Endodermal cell (in vitro differentiated cells): ENCODE data around the gene NHP2. TPM values are rescaled to one million over a fixed set of nuclear protein-coding genes. Genes with fewer than 3 reads are reported as not detected.

Source experiments
- DNase-seq: peaks from one replicate; pipeline ENCODE4 v3.0.0-alpha.2; 2017
- H3K27ac ChIP-seq: 2 replicates; pipeline ENCODE4 v1.5.1; 2013; ENCODE audit warnings: mild to moderate bottlenecking, low read depth, low read length, moderate library complexity
- H3K27me3 ChIP-seq: 2 replicates; pipeline ENCODE4 v1.6.1; 2013; ENCODE audit warnings: mild to moderate bottlenecking, low read length, moderate library complexity; ENCODE audit not compliant: insufficient read depth, control insufficient read depth, poor library complexity, severe bottlenecking
- H3K36me3 ChIP-seq: 2 replicates; pipeline ENCODE4 v1.7.0; 2013; ENCODE audit warnings: mild to moderate bottlenecking, low read length, moderate library complexity; ENCODE audit not compliant: control insufficient read depth, insufficient read depth
- H3K4me1 ChIP-seq: one replicate; pipeline ENCODE4 v1.7.0; 2013; ENCODE audit warnings: low read length; ENCODE audit not compliant: control insufficient read depth, insufficient read depth
- H3K4me3 ChIP-seq: 2 replicates; pipeline ENCODE4 v1.5.1; 2013; ENCODE audit warnings: mild to moderate bottlenecking, low read length, moderate library complexity
- H3K9ac ChIP-seq: 2 replicates; pipeline ENCODE4 v1.6.1; 2013; ENCODE audit warnings: mild to moderate bottlenecking, low read length, moderate library complexity; ENCODE audit not compliant: poor library complexity, severe bottlenecking; ENCODE audit errors: extremely low read depth
- H3K9me3 ChIP-seq: 2 replicates; pipeline ENCODE4 v1.6.1; 2013; ENCODE audit warnings: mild to moderate bottlenecking, low read length, moderate library complexity; ENCODE audit not compliant: control insufficient read depth
- H3K27ac Mint-ChIP-seq: 2 replicates; pipeline ENCODE4 v1.8.0; 2020; ENCODE audit warnings: mixed read lengths
- H3K27me3 Mint-ChIP-seq: 2 replicates; pipeline ENCODE4 v1.8.0; 2021; ENCODE audit warnings: mild to moderate bottlenecking, mixed read lengths; ENCODE audit not compliant: insufficient read depth
- H3K36me3 Mint-ChIP-seq: 2 replicates; pipeline ENCODE4 v1.8.0; 2020; ENCODE audit warnings: low read depth, mixed read lengths
- H3K4me1 Mint-ChIP-seq: 2 replicates; pipeline ENCODE4 v1.8.0; 2020; ENCODE audit warnings: mixed read lengths
- H3K4me3 Mint-ChIP-seq: 2 replicates; pipeline ENCODE4 v1.8.0; 2020; ENCODE audit warnings: mild to moderate bottlenecking, moderate library complexity, mixed read lengths
- H3K9me3 Mint-ChIP-seq: 2 replicates; pipeline ENCODE4 v1.8.0; 2020; ENCODE audit warnings: mild to moderate bottlenecking, mixed read lengths
- CTCF ChIP-seq: fragments of 200-600 bp; sonication (generic); conservative IDR thresholded peaks from 2 replicates; pipeline ENCODE4 v1.5.0; 2021; ENCODE audit warnings: antibody characterized with exemption, mild to moderate bottlenecking
- WGBS, 2 experiments: methylation state at CpG; one replicate each; pipeline versions ENCODE4 v1.1.5 to v1.1.7; 2013; ENCODE audit warnings: missing lambda C conversion rate in 2 of 2, mixed read lengths in 1 of 2; ENCODE audit not compliant: insufficient coverage in 1 of 2, insufficient read length in 1 of 2; 5-methylcytosine and 5-hydroxymethylcytosine counted together
- total RNA-seq, 2 donors: library from RNA; stranded (reverse); fragmentation: NEBNext Ultra II Directional in 1 of 2; extraction: Animal tissue kit (Norgen Biotek cat#: 25700) in 1 of 2; gene quantifications; 2 replicates in 1 of 2; 3 replicates in 1 of 2; pipeline ENCODE4 v1.2.1, GENCODE V29; 2021

The NHP2 gene
- total RNA-seq, 2 donors from 2014 or later = 174 to 176 TPM

GRCh38 chr5:178108966-178109365 lies 44.7 kb downstream of the NHP2 start:
- Histone ChIP-seq H3K4me1 (no peaks in the 10 kb centered on the region), H3K36me3 (no peaks in the 10 kb centered on the region), H3K4me3 (no peak overlapping the region), H3K9me3 (no peaks in the 10 kb centered on the region), H3K27me3 (no peaks in the 10 kb centered on the region), H3K9ac (no peak overlapping the region), H3K27ac (no peak overlapping the region)
- no peaks in the 10 kb centered on the region for H3K36me3 Mint-ChIP-seq
- H3K9me3 Mint-ChIP-seq = peaks cover 4% of the 10 kb centered on the region
- DNase-seq = no peak
- no peaks in the 10 kb centered on the region for H3K4me1 Mint-ChIP-seq
- H3K27me3 Mint-ChIP-seq = peaks cover 18% of the 10 kb centered on the region
- no peak for TF ChIP-seq CTCF
- no peak overlapping the region for H3K27ac Mint-ChIP-seq
- no peak overlapping the region for H3K4me3 Mint-ChIP-seq

- Histone ChIP-seq H3K27ac (no peak overlapping the region), H3K4me3 (no peak overlapping the region), H3K9ac (no peak overlapping the region), H3K9me3 (no peaks in the 10 kb centered on the region), H3K27me3 (no peaks in the 10 kb centered on the region), H3K4me1 (no peaks in the 10 kb centered on the region), H3K36me3 (no peaks in the 10 kb centered on the region)
- no peaks in the 10 kb centered on the region for H3K4me1 Mint-ChIP-seq
- H3K4me3 Mint-ChIP-seq = no peak overlapping the region
- no peaks in the 10 kb centered on the region for H3K36me3 Mint-ChIP-seq
- DNase-seq = no peak
- 79 to 85% methylated on average over 6 to 7 of the region's 7 CpGs for WGBS, 2 experiments
- H3K9me3 Mint-ChIP-seq = peaks cover 4% of the 10 kb centered on the region
- no peak for TF ChIP-seq CTCF
- peaks cover 18% of the 10 kb centered on the region for H3K27me3 Mint-ChIP-seq
- H3K27ac Mint-ChIP-seq = no peak overlapping the region
Measured at GRCh38 chr5:178108446-178108845, 45.2 kb downstream of the NHP2 start.

- no peak overlapping the region for H3K4me3 Mint-ChIP-seq
- Histone ChIP-seq H3K4me3 (no peak overlapping the region), H3K27me3 (no peaks in the 10 kb centered on the region), H3K9ac (no peak overlapping the region), H3K27ac (no peak overlapping the region), H3K4me1 (no peaks in the 10 kb centered on the region), H3K9me3 (no peaks in the 10 kb centered on the region), H3K36me3 (no peaks in the 10 kb centered on the region)
- DNase-seq = no peak
- peaks cover 16% of the 10 kb centered on the region for H3K27me3 Mint-ChIP-seq
- H3K36me3 Mint-ChIP-seq = no peaks in the 10 kb centered on the region
- TF ChIP-seq CTCF = no peak
- H3K27ac Mint-ChIP-seq = no peak overlapping the region
- no peaks in the 10 kb centered on the region for H3K4me1 Mint-ChIP-seq
- peaks cover 3% of the 10 kb centered on the region for H3K9me3 Mint-ChIP-seq
- 68 to 73% methylated on average over 4 to 5 of the region's 5 CpGs for WGBS, 2 experiments
Measured at GRCh38 chr5:178107756-178108310, 45.9 kb downstream of the NHP2 start.
